Measurements from ENCODE around the gene TIAL1. TPM values are rescaled to one million over a fixed set of nuclear protein-coding genes. Genes with fewer than 3 reads are reported as not detected.

The TIAL1 gene
- total and polyA plus RNA-seq, 2 of the 4 experiments (the other 2 are of a cell fraction) = 28.0 to 83.5 TPM

- no TSS peak for BruUV-seq (replicated peaks)
- Histone ChIP-seq H4K91ac (ENCODE audit: insufficient read depth, low read depth, low read length) (no peak overlapping the region), H3K4me1 (ENCODE audit: control insufficient read depth, insufficient read depth, low read length) (no peaks in the 10 kb centered on the region), H2AFZ (replicated peaks; ENCODE audit: low read length, poor library complexity) (no peak overlapping the region), H3K56ac (ENCODE audit: extremely low read depth, insufficient read depth, low read length) (no peak overlapping the region), H3K18ac (ENCODE audit: low read depth, low read length) (no peak overlapping the region), H3K27me3 (ENCODE audit: control insufficient read depth, insufficient read depth, low read length) (no peaks in the 10 kb centered on the region), H2AK5ac (ENCODE audit: low read depth, low read length) (no peak overlapping the region), H2BK15ac (ENCODE audit: low read depth, low read length) (no peak overlapping the region), H2BK120ac (ENCODE audit: low read depth, low read length) (no peak overlapping the region), H4K20me1 (ENCODE audit: insufficient read depth, low read length) (no peaks in the 10 kb centered on the region), H3K23ac (ENCODE audit: low read depth, low read length) (no peak overlapping the region), H3K14ac (replicated peaks; ENCODE audit: low read depth, low read length) (no peak overlapping the region), H3K4ac (ENCODE audit: low read depth, low read length) (no peak overlapping the region), H3K36me3 (ENCODE audit: control insufficient read depth, insufficient read depth, low read length) (no peaks in the 10 kb centered on the region), H3K4me3 (ENCODE audit: insufficient read depth, low read depth, low read length) (no peak overlapping the region), H4K8ac (ENCODE audit: low read depth in 2 of 2, low read length in 2 of 2) (no peak overlapping the region), H2AK9ac (replicated peaks; ENCODE audit: low read depth, low read length, poor library complexity) (no peak overlapping the region), H3K9ac (ENCODE audit: low read depth, low read length) (no peak overlapping the region), H3K9me3 (ENCODE audit: control insufficient read depth, insufficient read depth, low read length) (no peaks in the 10 kb centered on the region), H3K9me1 (ENCODE audit: insufficient read depth, low read length) (no peaks in the 10 kb centered on the region), H4K5ac (ENCODE audit: low read depth, low read length) (no peak overlapping the region), H3K79me1 (ENCODE audit: low read depth in 1 of 2, low read length in 2 of 2) (no peaks in the 10 kb centered on the region), H2BK20ac (ENCODE audit: low read depth, low read length) (no peak overlapping the region), H3K4me2 (ENCODE audit: low read depth, low read length) (no peak overlapping the region), H3K27ac (ENCODE audit: insufficient read depth, low read length) (no peak overlapping the region), H2BK5ac (ENCODE audit: low read depth, low read length, poor library complexity, severe bottlenecking) (no peak overlapping the region)
- TF ChIP-seq USF2 (IDR thresholded peaks at IDR 0.05; ENCODE audit: low read depth, low read length) = no peak
- CTCF ChIA-PET = interaction anchor here (1.1 kb wide), 1 partner anchor 8 kb away, joined by 3 read pairs; no protein-coding TSS in a partner anchor
- DNase-seq = no peak
- dilution Hi-C loops (cut with HindIII; ENCODE audit: low sequenced_read_pairs, unreplicated experiment) = no loop called here
- in situ Hi-C loops (cut with MboI; ENCODE audit: low sequenced_read_pairs) = no loop called here
- intact Hi-C loops (cut with micrococcal nuclease) = no loop called here
- no CpG with 5 or more reads among the region's 4 CpGs for WGBS, 2 experiments (ENCODE audit: extremely low coverage in 2 of 2, insufficient read length in 1 of 2)
- no peak for ATAC-seq (ENCODE audit: low read depth)
- POLR2A ChIA-PET (ENCODE audit: unreplicated experiment) = no interaction called here
These were observed 14.7 kb upstream of the TIAL1 start for GRCh38 chr10:119611433-119611832.

Data from IMR-90 (cell line).